NCI-H446 (cell line): ENCODE data around the gene LCLAT1.

Source experiments
- DNase-seq, 2 experiments: peaks; one replicate each; lab custom pipeline; 2025; lab: John Stamatoyannopoulos, UW

LCLAT1 gene

DNA sequence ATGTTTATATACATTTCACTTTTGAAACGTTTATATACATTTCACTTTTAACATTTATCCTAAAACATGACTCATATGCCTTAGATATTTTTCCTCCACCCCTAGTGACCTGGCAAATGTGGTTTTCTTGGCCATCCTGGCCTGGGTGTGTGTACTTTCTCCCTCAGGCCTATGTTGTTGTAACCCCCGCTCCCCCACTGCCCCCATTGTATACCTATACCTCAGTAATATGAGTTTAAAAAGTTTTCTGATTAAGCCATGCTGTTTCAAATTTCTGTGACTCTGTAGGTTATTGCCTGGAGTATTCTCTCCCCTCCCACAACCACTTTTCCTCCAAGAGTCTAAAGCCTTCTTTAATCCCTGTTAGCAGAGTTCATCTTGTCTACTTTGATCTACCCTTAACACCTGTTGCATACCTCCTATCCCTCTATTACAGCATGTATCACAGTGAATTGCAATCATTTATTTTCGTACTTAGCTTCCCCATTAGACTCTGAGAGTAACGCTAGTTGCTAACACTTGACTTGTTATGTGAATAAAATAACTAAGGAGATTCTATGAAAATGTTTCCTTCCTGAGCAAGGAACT lies 67.9 kb downstream of the LCLAT1 start:
- DNase-seq: no peak

DNA sequence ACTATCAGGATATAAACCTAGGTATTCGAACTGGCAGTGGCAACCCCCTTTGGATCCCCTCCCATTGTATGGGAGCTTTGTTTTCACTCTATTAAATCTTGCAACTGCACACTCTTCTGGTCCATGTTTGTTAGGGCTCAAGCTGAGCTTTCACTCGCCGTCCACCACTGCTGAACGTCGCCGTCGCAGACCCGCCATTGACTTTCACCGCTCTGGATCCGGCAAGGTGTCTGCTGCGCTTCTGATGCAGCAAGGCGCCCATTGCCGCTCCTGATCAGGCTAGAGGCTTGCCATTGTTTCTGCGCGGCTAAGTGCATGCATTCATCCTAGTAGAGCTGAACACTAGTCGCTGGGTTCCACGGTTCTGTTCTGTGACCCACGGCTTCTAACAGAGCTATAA lies 69.1 kb downstream of the LCLAT1 start:
- DNase-seq: no peak

DNA sequence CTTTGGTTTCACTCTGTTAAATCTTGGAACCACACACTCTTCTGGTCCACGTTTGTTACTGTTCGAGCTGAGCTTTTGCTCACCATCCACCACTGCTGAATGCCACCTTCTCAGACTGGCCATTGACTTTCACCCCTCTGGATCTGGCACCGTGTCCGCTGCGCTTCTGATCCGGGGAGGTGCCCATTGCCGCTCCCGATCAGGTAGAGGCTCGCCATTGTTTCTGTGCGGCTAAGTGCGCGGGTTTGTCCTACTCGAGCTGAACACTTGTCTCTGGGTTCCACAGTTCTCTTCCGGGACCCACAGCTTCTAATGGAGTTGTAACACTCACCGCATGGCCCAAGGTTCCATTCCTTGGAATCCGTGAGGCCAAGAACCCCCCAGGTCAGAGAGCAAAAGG lies 72.8 kb downstream of the LCLAT1 start:
- DNase-seq: no peak

DNA sequence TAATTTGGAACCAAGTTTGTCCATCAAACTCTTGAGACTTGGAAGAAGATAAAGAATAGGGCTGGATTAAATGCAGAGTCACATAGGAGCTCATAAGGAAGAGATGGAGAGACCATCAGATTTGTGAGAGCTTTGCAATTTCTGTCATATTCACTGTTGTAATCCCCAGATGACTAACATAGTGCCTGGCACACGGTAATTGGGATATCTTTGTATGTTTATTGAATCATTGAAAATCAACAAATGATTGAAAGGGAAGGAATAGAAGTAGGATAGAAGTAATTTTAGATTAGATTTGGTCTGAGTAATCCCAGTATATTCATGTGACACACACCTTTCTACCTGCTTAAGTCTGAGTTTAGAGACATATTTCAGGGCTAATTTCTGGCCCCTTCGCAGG lies 75.4 kb downstream of the LCLAT1 start:
- no peak for DNase-seq

DNA sequence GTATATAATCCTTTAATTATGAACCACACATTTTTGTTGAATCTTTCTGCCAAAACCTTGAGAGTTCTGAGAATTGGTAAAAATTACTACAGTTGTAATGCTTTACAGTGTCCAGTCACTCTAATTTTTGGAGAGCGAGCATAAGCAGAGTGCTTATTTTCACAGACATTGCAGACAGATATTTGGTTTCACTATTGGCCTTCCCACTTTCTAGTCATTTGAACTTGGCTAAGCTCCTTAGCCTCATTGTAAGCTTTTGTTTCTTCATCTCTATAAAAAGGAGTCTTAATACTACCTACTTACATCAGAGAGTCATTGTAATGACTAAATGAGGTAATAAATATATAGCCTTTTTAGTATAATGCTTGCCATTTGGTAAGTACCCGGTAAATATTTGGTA lies 80.4 kb downstream of the LCLAT1 start:
- no peak for DNase-seq

DNA sequence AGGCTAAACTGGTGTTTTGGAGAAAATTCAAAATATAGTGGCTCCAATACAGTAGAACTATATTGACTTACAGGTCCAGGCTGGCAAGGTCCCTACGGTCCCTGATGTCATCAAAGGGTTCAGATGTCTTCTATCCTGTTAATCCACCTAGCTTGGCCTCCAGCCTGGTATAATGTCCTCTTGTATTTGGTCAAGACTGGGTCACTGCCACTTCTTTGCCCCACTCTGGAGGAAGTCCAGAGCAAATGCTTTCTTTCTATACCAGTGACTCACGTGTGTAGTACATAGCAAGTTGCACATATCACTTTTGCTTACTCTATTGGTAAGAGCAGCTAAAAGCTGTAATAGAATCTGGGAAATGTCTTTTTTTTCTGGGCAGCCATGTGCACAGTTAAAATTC lies 80.8 kb downstream of the LCLAT1 start:
- DNase-seq: no peak

DNA sequence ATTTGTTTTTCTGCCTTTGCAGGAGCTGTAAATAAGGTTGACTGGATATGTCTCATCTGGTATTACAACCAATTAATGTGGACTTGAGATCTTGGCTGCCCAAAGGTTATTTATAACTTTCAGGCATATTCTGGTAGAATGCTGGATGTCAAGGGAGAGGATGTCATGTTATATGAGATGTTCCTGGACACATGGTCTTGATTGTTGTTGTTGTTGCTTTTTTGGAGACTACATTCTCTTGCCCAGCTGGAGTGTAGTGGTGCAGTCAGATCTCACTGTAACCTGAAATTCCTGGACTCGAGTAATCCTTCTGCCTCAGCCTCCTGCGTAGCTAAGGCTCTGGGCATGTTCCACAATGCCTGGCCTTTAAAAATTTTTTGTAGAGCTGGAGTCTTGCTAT lies 83.3 kb downstream of the LCLAT1 start:
- DNase-seq: no peak

DNA sequence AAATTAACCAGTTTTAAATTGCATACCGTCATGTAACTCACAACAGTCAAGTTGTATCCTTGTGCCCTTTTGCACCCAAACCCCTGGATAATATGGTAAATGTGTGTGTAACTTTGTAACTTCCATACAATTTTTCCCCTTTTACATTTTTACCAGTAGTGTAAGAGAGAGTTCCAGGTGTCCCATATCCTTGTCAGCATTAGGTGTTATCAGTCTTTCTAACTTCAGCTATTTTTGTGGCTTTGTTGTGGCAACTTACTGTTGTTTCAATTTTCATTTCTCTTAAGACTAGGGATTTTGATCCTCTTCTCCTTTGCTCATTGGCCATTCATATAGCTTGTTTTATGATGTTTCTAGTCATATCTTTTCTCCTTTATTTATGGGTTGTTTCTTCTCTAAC lies 94.6 kb downstream of the LCLAT1 start:
- no peak for DNase-seq

DNA sequence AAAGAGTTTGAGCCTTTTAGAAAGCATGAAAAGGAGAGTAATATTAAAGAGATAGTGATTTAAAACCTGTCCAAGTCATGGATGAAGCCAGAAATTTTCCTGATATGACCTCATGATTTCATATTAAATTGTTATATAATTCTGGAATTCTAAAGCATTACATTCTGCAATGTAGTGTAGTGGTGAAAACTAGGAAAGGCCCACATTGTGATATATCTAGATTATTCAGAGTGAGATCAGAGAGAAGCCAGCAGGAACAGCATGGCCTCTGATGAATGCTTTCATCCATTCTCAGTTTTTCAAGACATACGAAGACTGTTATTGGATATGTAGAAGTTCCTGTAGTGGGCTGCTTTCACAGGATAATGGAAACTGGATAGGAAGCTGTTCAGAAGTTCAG lies 98.8 kb downstream of the LCLAT1 start:
- peak in 1 of 2 experiments; percentile 56 for DNase-seq

DNA sequence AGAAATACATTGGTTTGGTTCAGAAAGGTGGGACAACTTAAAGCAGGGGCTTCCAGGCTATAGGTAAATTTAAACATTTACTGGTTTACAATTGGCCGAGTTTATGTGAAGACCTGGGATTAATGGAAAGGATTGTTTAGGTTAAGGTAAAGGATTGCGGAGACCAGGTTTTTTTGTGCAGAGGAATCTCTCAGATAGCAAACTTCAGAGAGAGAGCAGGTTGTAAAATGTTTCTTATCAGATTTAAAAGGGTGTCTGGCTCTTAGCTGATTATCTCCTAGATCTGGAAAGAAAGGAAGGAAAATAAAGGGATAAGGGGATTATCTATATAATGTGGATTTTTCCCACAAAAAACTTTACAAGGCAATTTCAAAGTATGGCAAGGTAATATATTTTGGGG lies 101.3 kb downstream of the LCLAT1 start:
- no peak for DNase-seq

DNA sequence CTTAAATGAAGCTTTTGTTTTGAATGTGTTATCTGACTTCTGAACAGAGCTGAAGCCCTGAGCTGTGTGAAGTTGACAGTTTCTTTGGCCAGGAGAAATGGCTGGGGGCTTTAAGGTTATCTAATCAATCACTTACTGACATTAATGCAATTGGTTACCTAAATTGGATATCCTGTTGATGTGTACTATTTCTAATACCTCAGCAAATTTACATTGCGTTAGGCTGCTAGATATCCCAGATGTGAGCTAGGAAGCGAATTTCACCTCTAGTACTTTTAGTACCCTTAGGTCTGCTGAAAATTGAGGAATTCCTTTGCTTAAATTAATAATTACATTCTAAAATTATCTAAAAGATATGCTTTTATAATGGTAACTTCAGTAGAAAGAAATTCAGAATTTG lies 102.0 kb downstream of the LCLAT1 start:
- DNase-seq: no peak

DNA sequence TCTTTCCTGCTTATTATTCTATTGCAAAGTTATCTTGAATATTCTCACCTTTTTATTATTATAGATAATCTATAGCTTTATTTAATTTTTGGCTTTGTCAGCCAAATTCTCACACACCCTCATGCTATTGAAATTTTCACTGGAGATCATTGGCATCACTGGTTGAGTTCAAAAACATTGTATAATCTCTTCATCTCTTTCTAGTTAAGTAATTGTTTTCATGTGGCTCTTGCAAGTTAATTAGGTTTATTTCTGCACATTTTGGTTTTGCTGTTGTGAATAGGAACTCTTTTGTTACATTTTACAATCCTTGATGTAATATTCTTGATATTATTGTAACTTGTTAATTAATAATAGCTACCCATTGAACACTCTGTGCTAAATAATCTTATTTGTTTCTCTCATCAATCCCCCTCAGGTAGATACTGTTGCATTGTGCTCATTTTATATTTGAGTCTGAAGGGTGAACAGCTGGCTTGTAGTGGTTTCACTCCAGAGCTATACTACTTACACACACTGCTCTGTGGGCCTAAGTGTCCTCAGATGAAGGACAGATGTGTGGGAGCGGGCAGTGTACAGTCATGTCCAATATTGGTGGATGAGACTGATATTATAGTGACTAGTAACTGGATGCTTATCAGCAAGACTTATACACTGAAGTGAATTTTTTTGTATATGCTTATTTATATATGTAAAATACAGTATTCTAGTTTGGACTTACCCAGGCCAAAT lies 112.7 kb downstream of the LCLAT1 start:
- no peak for DNase-seq

DNA sequence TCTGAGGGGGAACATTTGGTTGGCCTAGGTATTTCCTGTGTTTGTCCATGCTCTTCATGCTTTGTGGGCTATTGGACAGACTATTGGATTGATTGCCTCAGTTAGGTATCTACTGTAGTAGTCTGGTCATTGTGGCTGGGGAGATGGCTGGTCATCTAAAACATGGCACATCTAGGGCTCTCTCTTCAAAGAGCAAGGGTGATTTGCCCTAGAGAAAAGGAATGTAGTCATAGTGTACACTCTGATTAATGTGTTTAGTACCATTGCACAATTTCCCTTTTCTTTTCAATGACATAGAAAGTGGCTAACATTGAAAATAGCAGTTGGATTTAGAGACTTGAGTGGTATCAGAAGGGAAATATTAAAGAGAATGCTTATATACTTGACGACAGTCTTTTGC lies 114.3 kb downstream of the LCLAT1 start:
- DNase-seq: no peak

DNA sequence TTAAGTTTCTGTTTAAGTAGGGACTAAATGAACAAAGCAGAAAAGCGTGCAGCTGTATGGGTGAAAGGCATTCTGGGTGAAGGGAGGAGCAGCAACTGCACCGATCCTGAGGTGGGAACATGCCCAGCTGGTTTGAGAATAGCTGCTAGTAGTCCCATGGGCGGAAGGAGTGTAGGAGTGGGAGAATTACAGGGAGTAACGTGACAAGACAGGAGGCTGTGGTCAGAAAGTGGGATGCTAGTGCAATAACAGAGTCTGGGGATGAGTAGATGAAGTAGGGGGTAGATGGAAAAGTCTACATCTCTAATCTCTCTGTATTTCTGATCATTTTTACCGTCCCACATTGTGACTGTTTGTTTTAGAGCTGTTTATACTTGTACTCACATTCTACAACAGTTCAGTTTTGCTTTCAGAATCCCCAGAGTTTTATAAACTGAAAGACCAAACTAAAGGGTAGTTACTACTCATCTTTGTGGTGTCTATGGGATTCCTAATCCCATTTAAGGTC lies 118.9 kb downstream of the LCLAT1 start:
- DNase-seq: no peak

DNA sequence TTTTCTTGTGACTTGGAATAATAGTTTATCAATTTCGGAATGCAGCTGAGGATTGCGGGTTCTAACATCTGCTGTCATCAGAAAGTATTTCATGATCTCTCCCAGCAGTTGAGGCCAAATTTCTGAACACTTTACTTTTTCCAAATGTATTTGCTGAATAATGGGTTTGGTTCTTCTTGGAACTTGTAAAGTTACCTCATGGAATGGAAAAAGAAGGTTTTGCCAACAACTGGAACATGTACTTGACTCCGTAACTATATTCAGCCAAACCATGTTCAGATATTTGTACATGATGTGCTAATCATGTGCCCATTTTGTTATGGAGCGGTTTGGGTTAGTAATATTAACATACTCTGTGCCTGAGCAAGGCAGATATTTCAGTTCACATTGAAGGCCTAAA lies 119.6 kb downstream of the LCLAT1 start:
- DNase-seq: no peak

DNA sequence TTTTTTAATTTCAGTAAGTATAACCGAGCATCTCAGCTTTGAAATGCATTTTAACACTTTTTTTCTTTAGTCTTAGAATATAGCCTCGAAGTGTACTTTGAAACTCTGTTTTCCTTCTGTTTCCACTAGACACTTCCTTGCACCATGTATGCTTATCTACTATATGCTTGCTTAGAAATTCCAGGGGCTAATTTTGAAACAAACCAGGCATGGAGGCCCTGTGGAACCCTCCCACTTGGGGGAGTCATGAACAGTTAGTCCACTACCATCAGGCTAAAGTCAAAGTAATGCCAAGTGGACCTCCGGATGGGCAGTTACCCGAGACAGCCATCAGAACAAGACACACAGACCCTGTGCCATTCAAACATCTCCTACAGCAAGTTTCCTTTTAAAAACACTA lies 120.3 kb downstream of the LCLAT1 start:
- DNase-seq: no peak

DNA sequence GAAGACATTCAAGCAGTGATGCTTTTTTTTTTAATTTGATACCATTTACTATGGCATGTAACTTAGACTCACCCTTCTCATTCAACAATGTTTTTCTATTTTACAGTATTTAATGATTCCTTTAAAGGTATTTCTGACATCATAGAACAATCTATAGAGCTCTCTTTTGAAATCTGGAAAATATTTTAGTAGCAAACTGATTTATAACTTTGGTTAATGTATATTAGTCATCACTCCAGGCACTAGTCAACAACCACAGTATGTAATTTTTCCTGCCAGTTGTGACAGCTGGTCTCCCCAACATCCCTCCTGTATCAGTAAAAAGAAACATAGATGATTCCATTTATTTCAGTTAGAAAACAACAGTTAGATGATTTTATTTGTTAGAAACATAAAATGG lies 122.9 kb downstream of the LCLAT1 start:
- no peak for DNase-seq

DNA sequence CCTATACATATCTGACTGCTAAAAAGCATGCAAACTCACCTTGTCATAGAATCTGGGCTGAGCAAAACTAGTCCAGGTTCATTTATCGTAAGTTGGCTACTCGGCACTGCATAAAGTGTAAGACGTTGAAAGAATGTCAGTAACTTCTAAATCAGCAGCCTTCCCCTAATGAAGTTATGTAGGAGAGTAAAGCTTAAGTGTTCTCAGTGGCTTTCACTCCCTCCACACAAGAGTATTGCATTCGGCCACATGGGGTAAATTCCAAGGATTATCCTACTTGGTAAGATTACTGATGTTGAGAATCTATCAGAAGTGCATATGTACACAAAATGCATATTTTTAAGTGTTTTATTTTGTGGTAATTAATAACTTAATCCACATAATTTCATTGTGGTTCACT lies 130.1 kb downstream of the LCLAT1 start:
- DNase-seq: no peak

DNA sequence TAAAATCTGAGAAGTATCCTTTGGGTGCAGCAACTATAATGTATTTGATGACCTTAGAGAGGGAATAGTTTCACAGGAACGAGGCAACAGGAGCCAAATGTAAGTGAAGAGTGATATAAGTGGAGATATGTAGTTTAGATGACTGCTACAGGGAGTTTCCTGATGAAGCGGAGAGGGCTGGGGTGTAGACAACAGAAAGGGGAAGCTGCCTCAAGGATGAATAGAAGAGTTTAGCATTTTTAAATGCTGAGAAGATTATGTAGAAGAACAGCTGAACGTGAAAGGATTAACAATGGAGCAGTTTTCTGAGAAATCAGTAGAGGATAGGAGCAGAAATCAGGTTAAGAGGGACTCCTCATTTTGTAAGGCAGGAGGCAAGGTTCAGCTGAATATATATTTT lies 133.3 kb downstream of the LCLAT1 start:
- DNase-seq: no peak

DNA sequence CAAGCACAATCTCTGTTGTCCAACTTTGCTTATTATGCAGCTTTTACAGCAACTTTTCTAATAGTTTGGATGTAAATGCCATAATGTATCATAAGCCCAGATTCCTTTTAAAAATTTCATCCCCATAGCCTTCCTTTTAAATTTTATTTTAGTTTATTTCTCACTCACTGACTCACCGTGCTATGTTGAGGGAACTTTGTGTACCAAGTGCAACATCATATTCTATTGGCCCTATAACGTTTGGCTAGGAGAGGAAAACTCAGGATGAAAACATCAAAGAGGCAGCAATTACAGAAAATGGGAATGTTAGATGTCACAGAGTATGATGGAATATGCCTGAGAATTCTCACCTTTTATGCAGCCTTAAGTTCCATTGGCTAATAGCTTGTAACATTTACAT lies 135.5 kb downstream of the LCLAT1 start:
- no peak for DNase-seq

DNA sequence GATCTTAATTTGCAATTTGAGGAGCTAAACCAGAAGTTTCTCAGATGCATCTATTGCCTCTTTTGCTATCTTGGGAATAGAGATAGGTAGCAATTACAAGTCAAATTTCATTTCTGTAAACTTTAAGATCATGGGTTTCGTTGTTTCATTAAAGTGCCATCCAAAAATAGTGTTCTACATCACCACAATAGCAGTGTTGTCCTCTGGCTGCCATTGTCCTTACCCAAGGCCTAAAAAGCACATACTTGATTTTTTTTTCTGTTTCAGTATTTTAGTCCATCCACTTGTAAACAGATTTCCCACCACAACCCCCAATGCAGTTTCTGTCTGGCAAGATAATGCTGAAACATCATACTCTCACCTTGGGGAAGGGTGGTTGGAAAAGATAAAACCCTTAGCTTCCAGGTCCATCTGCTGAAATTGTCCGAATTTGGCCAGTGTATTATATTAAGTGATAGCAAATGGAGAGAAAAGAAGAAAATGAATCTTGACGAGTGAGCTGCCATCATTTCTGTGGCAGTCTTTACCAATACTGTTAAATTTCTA lies 136.2 kb downstream of the LCLAT1 start:
- no peak for DNase-seq

DNA sequence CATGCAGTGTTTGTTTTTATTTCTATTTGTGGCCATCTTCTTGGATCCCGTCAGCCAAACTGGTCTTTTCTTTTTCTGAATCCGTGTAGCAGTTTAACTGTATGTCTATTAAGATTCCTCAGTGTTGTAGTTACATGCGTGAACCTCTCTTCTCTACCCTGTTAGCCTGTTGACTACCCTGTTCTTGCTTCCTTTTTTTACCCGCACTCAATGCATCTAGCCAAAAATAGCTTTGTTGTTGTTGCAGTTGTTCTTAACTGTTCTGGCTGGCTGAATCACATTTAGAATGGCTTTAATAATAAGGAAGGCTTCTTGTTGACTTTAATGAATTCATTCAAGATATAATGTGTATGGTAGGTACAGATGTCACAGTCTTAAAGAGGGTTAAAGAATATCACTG lies 137.1 kb downstream of the LCLAT1 start:
- no peak for DNase-seq

DNA sequence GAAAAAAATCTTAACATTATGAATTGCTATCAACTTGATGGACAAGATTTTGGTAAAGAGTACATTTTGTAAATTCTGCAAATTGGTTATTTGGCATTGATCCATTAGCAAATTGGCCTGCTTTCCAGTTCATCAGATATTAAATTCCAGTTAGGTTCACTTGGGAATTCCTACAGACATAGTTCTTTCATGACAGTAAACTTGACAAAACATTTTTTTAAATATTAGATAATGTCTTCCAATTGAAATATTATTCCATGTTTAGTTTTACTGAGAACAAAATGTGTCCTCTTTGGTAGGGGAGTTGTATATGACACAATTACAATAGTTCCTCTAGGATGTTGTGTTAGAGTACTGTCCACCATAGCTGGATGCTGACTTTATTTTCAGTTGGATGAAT lies 141.9 kb downstream of the LCLAT1 start:
- DNase-seq: no peak

DNA sequence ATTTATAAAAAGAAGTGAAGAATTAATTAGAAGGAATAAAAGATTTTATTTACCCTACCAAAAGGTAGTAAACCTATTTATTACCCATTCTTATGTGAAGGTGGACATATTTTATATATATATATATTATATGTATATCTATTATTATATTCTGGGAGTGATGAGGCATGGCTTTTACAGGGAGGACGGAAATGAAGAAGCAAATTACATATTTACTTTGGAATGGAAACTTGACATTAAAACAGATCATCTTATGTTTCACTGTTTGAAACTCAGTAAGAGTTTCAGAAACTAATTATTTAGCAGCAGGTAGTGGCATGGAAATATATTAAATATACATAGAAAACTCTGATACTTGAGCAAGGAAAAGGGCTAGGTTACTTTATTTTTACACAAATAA lies 143.4 kb downstream of the LCLAT1 start:
- no peak for DNase-seq
